NCI-H446 (cell line): Measurements from ENCODE around the gene PUS10.
"Not testable (repeated sequence)": the region's sequence is repeated elsewhere in the genome, so short reads cannot be mapped to it uniquely, and the experiment has no call there.

Experiments
- DNase-seq, 2 experiments: peaks; one replicate each; lab custom pipeline; 2025; lab: John Stamatoyannopoulos, UW

Gene PUS10

GRCh38 chr2:60934165-60934722 is 83.8 kb downstream of the PUS10 start:
- peak; percentile 23 to 67 for DNase-seq

GRCh38 chr2:60932954-60933353 is 85.1 kb downstream of the PUS10 start:
- DNase-seq, result no peak

- DNase-seq, result not testable (repeated sequence)
These were observed 86.0 kb downstream of the PUS10 start for GRCh38 chr2:60932061-60932460.

- no peak for DNase-seq
These were observed 91.1 kb downstream of the PUS10 start for GRCh38 chr2:60926741-60927552.

- DNase-seq, result no peak
These were observed 91.9 kb downstream of the PUS10 start for GRCh38 chr2:60925994-60926740.

GRCh38 chr2:60907329-60907728 is 110.7 kb downstream of the PUS10 start:
- DNase-seq, result no peak

GRCh38 chr2:60906395-60906794 is 111.7 kb downstream of the PUS10 start:
- DNase-seq, result no peak

GRCh38 chr2:60905867-60906266 is 112.2 kb downstream of the PUS10 start:
- not testable (repeated sequence) for DNase-seq

- DNase-seq, result not testable (repeated sequence)
These were observed 116.8 kb downstream of the PUS10 start for GRCh38 chr2:60901296-60901695.

GRCh38 chr2:60899892-60900249 is 118.2 kb downstream of the PUS10 start:
- no peak for DNase-seq

GRCh38 chr2:60899230-60899891 is 118.7 kb downstream of the PUS10 start:
- no peak for DNase-seq

- DNase-seq, result peak in 1 of 2 experiments; percentile 4
These were observed 119.5 kb downstream of the PUS10 start for GRCh38 chr2:60898567-60898966.
